ENCODE measurements around the gene RAB31.

- TF ChIP-seq CTCF (IDR thresholded peaks at IDR 0.05) (no peak), POLR2A (IDR thresholded peaks at IDR 0.05) (no peak)
Observed at GRCh38 chr18:9779630-9780029, 71.5 kb downstream of the RAB31 start.

Data from testis (tissue), 2 donors.